NCI-H510A treated with DMSO at 0.1 percent for 48 hours (cell line): ENCODE results near the gene RASGRP2.

ENCODE experiments used
- DNase-seq: peaks from one replicate; lab custom pipeline; 2025; lab: John Stamatoyannopoulos, UW

The RASGRP2 gene

GRCh38 chr11:64739871-64740270, 4.1 kb downstream of the RASGRP2 start:
- no peak for DNase-seq

GRCh38 chr11:64736654-64737053, 7.3 kb downstream of the RASGRP2 start:
- no peak for DNase-seq

- DNase-seq, result no peak
These were observed 8.2 kb downstream of the RASGRP2 start for GRCh38 chr11:64735725-64736259.

GRCh38 chr11:64734811-64735724, 8.9 kb downstream of the RASGRP2 start:
- no peak for DNase-seq

- no peak for DNase-seq
These were observed 12.3 kb downstream of the RASGRP2 start for GRCh38 chr11:64731601-64732000.

GRCh38 chr11:64729851-64730382, 14.0 kb downstream of the RASGRP2 start:
- DNase-seq, result no peak

GRCh38 chr11:64728757-64729365, 15.1 kb downstream of the RASGRP2 start:
- no peak for DNase-seq

- no peak for DNase-seq
These were observed 16.9 kb downstream of the RASGRP2 start for GRCh38 chr11:64726867-64727530.

GRCh38 chr11:64726211-64726641, 17.7 kb downstream of the RASGRP2 start:
- DNase-seq, result no peak

GRCh38 chr11:64724863-64725532, 18.9 kb downstream of the RASGRP2 start:
- no peak for DNase-seq

- no peak for DNase-seq
These were observed 19.8 kb downstream of the RASGRP2 start for GRCh38 chr11:64723907-64724862.

- DNase-seq, result peak; percentile 69
These were observed 20.6 kb downstream of the RASGRP2 start, which contains the start of gene NRXN2 for GRCh38 chr11:64723117-64723906. Gene NRXN2, minus strand, starts transcription at chr11:64723197. Its CDS starts 9,498 bp downstream, at chr11:64713699.

- no peak for DNase-seq
These were observed 21.5 kb downstream of the RASGRP2 start for GRCh38 chr11:64722141-64723065.

- DNase-seq, result no peak
These were observed 22.6 kb downstream of the RASGRP2 start for GRCh38 chr11:64721359-64721699.

- DNase-seq, result no peak
These were observed 23.1 kb downstream of the RASGRP2 start for GRCh38 chr11:64720640-64721358.

- DNase-seq, result no peak
These were observed 23.8 kb downstream of the RASGRP2 start for GRCh38 chr11:64720167-64720566.

GRCh38 chr11:64719406-64719805, 24.5 kb downstream of the RASGRP2 start:
- DNase-seq, result no peak

- DNase-seq, result no peak
These were observed 25.2 kb downstream of the RASGRP2 start for GRCh38 chr11:64718780-64719124.
